Measurements from ENCODE around the gene ANKRD26.

Gene ANKRD26

GRCh38 chr10:27019827-27020226 lies 80.5 kb downstream of the ANKRD26 start:
- no peak for DNase-seq

DNA sequence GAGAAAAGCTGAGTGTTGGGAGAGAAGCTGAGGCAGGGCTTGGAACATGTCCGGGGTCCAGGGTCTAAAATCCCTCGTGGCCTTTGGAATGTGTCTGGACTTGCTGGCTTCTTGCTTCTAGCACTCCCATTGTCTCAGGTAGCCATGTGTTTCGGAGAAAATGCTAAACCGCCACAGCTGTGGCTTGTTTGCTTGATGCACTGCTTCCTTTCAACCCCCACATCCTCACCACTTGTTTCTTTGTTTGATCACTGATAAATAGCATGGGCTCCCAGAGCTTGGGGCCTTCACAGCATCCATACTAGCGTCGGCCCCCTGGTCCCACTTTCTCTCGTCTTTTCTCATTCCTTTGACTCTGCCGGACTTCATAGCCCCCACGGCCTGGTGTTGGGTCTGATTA lies 102.7 kb downstream of the ANKRD26 start:
- DNase-seq: no peak

DNA sequence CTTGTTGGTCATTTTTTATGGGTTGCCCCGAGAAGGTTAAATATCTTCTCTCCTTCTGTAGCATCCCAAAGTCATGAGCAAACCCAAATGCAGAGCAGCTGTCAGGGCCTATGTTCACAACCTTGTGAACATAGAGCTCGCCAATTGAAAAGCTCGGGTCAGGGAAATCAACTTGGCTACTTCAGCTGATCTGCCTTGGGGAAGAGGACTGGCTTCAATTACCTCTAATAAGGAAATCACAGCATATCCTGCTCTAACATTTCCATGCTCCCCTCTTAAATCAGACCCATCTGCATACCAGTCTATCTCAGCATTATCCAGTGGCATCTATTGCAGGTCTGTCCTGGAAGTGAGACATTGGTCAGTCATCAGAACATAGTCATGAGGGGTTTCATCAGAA lies 105.6 kb downstream of the ANKRD26 start:
- no peak for DNase-seq

DNA sequence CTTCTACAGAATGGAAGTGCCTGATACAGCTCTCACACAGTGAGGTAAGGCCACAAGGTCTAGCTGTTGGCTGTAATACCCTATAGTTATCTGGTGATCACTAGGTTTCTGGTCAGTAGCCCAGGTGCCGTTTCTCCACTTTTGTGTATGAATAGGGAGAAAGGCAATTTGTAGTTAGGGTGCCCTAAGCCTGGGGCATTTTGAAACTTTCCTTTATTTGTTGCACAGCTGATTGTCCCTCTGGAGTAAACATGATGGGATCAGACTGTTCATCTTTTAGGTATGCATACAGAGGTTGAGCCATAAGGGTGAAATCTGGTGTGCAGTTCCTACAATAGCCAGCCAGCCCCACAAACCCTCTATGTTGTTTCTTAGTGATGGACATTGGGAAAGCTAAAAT lies 112.4 kb downstream of the ANKRD26 start:
- DNase-seq: no peak

DNA sequence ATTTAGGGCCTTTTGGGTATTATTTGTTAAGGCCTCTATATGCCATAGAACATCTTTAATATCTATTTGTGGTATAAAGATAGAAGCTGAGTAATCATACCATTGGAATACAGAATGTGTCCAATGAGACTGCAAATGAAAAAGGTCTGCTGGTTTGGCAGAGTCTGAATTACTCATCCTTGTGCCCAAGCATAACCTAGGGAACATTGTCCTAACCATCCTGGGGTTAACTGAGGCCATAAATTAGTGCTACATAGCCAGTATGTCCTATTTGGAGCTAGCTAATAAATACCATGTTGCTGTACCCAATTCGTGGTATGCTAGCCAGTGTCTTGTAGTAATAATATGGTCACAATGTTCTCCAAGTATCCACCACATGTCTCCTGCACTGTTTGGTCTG lies 117.1 kb downstream of the ANKRD26 start:
- DNase-seq: no peak

DNA sequence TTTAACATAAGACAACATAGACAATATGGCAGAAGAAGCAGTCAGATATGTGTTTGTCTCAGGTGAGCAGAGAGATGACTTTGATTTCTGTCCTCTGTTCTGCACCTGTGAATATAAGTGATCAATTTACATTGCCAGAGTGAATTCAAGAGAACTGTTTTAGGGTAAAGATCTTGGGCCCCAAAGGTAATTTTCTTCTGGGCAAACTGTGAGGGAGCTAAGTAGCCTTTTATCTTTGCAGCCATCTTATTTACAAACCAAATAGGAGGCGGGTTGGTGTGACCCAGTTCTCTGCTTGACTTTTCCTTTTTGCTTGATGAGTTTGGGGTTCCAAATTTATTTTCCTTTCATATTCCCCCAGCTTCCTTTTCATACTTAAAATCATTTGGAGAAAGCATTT lies 118.2 kb downstream of the ANKRD26 start:
- no peak for DNase-seq

GRCh38 chr10:26981232-26981824 lies 119.0 kb downstream of the ANKRD26 start:
- DNase-seq: no peak

- DNase-seq: no peak
Measured at GRCh38 chr10:26978519-26978918, 121.8 kb downstream of the ANKRD26 start.

GRCh38 chr10:26977635-26978034 lies 122.7 kb downstream of the ANKRD26 start:
- no peak for DNase-seq

DNA sequence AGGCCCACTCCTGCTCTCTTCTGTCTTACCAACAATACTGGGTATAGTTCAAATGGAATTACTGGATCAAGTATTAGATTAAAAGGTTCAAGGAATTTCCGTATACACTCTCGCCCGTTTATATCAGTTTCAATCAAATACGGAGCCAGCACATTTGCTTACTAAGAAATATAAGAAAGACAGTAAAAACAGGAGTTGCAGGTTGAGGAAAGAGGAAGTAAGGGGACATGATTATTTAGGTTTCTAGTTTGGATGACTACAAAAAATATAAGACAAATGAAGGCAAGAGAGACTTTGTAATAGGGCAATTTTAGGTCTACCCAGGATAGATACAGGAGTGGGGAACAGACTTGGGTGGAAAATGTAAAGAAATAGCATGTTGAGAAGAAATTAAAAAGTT lies 129.6 kb downstream of the ANKRD26 start:
- no peak for DNase-seq

- DNase-seq: no peak
Measured at GRCh38 chr10:26969145-26969926, 131.0 kb downstream of the ANKRD26 start.

GRCh38 chr10:26962835-26963234 lies 137.5 kb downstream of the ANKRD26 start:
- DNase-seq: no peak

DNA sequence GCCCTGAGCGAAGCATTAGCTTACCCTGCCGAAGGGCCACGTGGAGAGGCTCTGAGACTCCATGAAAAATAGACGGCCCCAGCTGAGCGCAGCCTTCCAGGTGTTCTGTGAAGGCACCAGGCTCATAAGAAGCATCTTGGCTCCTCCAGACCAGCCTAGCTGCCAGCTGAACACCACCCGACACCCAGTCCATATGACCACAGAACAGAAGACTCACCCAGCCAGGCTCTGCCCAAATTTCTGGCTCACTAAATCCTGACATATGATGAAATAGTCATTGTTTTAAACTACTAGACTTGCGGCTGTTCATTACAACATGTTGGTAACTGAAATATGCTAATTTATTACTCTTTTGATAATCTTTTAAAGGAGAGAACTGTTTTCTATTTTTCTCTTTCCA lies 140.0 kb downstream of the ANKRD26 start:
- no peak for DNase-seq

DNA sequence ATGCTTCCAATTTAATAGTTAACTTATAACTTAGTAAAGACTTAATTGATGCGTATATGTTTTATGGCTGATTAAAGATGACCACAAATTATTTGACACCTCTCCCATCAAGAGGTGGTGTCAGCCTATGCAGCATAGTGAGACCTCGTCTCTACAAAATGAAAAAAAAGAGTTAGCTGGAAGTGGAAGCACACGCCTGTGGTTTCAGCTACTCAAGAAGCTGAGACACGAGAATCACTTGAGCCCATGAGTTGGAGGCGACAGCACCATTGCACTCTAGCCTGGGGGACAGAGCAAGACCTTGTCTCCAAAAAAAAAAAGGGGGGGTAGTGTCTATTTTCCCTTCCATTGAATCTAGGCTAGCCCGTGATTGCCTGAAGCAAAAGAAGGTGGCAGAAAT lies 140.5 kb downstream of the ANKRD26 start:
- DNase-seq: no peak
